Right kidney (tissue), 1 donor: ENCODE results near the gene LAD1.

Experiments
- DNase-seq: peaks from one replicate; pipeline ENCODE4 v3.0.0-alpha.2; 2016

LAD1 gene

DNA sequence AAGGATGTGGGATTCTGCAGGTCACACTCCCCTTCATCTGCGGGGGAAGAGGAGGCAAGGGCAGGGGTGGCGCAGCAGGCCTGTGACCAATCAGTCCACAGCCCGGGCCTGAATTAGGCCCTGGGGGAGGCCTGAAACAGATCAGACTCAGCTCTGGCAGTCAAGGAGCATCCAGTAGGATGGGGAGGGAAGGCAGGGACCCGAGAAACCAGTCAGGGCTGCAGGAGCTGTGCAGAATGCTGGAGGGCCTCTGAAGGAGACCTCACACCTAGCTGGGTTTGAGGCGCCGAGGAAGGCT, 34.4 kb downstream of the LAD1 start:
- DNase-seq = no peak

DNA sequence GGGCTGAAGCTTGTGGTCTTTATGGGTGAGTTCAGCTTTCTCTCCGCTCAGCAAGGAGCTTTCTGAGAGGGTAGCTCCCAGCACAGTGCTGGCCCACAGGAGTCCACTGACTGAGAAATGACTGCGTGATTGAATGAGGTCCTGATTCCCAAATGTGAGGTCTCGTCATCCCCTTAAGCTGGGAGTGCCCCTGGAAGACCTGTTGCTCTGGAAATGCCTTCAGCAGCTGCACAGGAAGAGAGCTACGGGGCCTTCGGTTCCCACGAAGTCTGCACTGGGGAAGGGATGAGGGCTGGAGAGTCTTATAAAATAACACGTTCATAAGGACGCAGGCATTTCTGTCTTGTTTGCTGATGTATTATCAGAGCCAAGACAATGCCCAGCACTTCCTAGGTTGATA, 35.7 kb downstream of the LAD1 start:
- DNase-seq = no peak

DNA sequence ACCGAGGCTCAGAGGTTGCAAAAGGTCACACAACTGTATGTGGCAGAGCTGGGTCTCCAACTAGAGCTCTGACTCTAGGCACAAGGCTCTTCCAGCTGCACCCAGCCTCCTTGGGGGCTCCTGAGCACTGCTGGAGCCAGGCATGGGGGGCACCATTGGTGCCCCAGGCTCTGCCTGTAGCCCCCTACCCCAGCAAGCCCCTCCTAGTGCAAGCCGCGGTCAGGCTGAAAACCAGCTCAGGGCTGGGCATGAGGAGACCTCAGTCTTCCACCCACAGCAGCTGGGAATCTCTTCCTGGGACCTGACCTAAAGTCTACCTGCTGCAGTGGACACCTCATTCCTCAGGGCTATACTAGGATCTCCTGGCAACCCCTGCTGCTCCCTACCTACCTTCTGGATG, 36.2 kb downstream of the LAD1 start:
- DNase-seq = no peak

DNA sequence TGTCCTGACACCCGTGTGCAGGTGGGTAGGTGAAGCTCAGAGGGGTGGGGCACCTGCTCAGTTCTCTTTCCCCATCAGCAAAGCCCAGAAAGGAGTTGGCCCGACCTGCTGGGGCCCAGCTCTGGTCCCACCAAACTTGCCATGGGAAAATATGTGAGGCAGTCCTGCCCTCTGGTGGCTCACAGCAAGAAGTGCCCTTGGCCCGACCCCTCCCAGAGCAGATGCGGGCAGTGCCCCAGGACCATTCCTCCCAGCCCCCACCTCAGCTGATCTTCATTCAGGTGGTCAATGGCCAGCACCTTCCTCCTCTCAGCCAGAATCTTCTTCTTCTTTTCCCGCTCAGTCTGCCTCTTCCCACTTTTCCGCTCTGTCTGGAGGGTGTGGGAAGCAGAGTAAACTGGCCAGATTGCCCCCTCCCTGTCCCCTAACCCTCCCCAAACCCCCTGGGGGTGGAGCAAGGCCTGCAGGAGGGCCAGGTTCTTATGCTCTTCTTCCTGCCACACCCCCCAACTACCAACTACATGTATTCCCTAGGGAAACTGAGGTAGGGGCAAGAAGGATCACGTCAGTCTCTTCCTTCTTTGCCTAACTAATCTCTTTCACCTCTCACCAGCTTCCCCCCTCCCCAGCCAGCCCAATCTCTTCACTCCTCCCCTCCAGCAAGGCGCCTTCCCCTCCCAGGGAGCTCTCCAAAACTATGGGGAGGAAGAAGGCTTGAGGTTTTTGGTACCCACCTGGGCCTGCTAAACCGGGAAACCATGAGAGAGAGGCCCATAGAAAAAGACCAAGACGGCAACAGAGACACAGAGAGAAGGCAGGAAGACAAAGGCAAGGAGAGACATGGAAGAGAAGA, 37.2 kb downstream of the LAD1 start:
- no peak for DNase-seq

DNA sequence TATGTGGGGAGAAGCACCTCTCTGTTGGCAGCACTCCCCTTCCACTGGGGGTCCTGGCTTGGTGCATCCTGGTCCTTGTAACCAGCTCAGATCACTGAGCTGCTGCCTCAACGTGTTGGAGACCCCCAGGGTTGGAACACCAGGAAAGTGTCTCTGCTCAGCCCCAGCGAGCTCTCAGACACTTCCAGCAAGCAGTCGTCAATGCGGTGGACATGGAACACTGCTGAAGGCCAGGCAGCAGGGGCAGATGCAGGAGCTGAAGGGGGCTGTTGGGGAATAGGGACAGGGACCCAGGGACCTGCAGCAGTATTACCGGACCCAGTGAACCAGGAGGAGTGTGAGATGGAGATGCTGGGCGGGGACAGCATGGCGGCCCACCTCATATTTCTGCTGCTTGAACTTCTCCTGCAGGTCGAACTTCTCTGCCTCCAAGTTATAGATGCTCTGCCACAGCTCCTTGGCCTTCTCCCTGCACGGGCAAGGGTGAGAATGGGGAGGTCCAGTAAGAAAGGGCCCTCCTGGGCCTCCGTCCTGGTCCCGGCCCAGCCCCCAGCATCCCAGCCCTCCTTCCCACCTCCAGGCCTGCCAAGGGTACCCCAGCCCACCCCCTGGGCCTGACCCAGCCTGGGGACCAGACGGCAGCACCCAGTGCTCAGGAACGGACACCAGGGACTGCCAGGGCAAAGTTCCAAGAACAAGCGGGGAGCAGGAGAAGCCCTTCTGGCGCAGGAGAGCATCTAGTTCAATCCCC, 38.0 kb downstream of the LAD1 start:
- DNase-seq = no peak

DNA sequence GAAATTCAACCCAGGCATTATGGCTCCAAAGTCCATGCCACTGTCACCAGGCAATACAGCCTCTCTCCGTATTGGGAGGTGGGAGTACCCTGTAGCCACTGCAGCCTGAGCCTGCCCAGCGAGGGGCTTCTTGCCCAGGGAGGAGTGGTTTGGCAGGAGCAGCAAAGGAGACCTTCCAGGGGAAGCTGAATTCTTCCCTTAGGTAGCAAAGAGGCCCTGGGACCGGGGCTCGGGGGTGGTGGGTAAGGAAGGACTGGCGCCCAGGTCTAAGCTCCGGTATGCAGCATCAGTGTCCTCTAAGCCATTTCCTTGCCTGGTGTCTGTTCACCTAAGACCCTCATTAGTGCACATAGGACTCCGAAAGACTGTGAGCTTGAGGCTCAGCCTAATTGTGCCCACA, 38.6 kb downstream of the LAD1 start:
- no peak for DNase-seq

DNA sequence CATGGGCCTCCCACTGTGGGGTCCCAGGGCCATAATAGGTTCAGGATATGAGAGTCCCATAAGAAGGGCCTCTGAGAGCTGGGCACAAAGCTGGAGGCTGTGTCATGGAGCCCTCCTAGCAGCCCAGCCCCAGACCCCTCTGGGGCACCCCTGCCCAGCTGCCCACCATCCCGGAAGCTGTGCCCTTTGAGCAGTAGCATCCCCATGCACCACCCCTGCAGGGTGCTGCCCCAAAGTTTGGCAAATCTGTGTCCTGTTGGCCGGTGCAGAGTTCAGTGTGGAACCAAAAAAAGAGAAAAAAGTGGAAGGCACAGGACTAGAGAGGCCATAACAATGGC, 39.3 kb downstream of the LAD1 start:
- DNase-seq = no peak

DNA sequence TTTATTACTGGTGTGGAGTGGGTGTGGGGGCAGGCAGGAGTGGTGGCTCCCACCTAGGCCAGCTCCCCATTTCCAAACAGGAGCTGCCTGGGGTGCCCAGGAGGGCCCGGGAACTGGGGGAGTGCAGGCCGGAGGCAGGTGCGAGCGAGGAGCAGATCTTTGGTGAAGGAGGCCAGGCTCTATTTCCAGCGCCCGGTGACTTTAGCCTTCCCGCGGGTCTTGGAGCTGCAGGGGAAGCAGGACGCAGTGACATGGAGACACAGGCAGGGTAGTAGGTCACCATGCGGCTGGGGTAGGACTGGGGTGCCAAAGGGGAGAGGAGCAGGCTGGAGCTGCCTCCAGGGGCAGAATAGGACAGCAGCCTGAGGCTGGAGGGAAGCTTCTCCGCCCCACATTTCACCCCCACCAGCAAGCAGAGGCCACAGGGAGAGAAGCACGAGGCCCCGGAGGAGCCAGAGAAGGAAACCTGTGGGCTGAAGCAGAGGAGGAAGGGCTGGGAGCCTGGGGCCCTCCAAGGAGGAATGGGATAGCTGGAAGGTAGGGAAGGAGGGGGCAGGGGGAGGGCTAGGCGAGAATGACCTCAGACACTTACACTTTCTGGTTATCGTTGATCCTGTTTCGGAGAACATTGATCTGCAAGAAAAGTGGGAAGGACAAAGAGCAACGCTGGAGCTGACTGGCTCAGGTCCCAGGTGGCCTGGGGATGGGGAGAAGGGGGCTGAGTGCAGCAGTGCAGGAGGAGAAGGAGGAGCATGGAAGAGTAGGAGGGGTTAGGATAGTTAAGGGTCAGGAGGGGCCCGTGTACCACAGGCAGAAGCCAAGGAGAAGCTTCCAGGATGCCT, 39.9 kb downstream of the LAD1 start:
- no peak for DNase-seq

DNA sequence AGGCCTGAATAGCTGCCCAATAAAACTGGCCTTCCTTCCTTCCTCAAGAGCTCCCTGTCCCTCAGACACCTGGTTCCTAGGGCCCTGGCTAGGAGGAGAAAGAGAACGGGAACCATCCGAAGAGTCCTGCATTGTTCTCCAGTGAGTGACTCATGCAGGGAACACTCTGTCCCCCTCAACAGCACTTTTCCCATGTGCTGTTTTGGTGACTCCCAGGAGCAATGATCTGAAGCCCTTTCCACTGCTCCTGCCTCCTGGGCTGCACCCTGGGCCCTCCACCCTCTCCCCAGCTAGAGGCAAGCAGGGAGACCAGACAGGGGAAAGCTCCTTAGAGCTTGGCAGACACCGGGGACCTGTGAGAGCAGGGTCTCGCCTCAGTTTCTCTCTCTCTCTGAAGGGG, 40.5 kb downstream of the LAD1 start:
- DNase-seq = no peak

DNA sequence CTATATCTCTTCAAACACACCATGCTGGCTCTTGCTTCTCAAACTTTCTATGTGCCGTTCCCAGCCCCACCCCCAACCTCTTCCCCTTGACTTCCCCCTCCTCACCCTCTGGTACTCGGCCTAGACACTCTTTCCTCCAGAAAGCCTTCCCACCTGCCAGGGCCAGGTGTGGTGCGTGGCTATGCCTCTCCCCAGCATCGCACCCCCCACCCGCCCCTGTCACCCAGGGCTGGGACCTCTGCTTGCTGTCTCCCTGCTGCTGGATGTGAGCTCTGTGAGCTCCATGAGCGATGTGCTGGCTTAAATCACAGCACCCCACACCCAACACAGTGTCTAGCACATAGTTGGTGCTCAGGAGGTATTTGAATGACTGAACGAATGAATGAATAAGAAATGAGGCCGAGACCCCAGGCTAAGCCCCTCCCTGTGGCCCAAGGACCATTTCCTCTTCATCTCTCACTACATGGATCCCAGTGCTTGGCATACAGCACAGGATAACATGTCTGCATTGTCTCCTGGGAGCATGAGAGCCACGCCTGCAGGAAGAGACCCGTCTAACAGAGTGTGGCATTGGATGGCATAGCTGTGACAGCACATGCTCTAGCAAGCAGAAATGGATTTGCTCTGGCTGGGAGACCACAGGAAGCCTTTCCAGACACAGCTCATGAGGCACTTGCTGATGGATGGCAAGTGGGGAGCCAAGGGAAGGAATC, 41.3 kb downstream of the LAD1 start:
- no peak for DNase-seq

DNA sequence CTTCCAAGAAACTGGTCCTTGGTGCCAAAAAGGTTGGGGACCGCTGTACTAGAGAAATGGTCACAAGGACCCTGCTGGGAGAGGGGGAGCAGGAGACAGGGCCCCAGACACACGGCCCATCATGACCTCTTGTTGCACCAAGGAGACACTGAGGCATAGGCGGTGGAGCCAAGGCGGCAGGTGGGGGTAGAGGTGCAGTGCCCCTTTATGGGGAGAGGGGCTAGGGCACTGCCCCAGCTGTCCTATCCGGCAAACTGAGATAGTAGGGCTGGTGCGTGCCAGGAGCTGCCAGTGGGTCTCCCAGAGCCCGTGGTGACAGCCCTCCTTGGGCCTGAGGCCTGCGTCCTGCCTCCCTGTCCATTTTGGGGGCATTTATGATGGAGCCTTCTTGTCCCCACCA, 41.9 kb downstream of the LAD1 start:
- no peak for DNase-seq

DNA sequence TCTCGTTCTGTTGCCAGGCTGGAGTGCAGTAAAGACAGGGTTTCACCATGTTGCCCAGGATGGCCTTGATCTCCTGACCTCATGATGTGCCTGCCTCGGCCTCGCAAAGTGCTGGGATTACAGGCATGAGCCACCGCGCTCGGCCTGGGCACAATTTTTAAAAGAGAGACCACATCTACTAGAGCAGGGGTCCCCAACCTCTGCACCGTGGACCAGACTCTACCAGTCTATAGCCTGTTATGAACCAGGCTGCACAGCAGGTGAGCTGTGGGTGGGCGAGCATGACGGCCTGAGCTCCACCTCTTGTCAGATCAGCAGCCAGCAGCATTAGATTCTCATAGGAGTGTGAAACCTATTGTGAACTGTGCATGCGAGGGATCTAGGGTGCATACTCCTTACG, 42.4 kb downstream of the LAD1 start:
- DNase-seq = no peak

DNA sequence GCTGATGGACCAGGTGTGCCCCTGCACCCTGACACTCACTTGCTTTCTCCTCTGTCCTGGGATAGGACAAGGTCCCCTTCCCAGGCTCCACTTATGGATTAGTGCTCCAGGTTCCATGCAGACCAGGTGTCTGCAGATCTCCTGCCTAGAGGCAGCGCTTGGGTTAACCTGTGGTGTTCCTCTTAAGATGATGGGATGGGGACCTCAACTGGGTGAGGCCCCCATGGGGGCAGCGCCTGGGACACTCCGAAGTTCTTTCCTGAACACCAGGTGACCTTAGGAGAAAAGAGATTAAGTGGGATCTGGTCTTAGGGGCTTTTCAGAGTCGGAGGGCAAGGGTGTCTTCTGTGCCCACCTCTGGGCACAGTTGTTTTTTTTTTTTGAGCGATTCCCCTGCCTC, 42.9 kb downstream of the LAD1 start:
- no peak for DNase-seq

DNA sequence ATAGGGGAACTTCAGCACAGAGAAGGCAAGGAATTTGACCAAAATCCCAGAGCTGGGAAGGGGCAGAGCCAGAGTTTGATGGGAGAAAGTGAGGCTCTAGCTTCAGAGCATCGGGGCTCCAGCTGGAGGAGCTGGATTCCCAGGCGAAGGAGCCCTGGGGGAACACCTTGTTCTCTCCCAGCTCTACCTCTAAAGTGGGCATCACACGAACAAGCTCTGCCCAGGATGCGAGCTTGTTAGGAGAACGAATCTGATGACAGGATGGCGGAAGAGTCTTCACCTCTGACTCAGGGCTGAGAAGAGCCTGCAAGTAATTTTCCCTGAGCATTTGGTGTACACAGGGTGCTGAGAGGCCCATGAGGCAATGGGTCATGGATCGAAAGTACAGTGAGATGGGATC, 43.7 kb downstream of the LAD1 start:
- DNase-seq = no peak

DNA sequence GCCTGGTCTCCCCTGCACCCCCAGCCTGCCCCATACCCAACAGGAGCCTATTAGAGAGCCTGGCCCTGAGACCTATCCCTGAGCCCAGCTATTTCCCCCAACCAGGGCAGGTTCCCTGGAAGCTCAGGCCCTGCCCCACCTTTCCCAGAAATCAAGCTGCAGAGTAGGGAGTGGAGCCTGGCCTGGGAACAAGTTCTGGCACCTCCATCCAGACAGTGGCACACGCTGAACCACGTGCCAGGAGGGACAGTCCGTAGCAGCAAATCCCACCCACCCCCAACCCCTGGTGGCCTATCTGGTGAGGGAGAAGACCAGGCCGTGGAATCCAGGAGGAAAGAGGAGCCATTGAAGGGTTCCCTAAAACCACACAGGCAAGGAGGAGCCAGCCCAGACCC, 44.2 kb downstream of the LAD1 start:
- DNase-seq = no peak

DNA sequence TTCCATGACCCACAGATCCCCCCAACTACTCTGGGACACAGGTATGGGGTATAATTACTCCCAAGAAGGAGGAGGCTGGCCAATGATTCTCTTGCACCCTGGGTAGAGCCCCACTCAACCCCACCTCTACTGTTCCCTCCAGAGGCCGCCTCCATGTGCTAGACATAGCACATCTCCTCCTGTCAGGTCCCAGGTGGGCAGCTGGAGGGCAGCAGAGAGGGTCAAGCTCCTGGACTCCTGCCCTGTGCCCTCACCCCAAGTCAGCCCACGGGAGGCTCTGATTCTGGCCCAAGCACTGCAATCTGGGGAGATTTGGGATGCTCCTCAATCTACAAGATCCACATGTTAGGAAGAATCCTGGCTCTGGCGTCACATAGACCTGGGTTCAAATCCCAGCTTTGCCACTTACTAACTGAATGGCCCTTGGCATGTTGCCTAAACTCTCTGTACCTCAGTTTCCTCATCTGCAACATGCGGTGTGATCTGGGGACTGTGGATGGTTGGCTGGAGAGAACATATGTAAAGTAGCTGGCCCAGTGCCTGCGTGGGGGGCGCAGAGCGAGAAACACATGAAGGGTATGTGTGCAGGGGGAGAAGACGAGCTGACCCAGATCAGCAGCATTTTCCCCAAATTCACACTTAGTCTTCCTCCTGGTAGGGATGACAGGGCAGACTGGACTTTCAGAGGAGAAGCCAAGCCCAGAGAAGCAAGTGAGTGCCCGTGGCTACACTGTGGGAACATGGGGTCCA, 44.8 kb downstream of the LAD1 start:
- no peak for DNase-seq

DNA sequence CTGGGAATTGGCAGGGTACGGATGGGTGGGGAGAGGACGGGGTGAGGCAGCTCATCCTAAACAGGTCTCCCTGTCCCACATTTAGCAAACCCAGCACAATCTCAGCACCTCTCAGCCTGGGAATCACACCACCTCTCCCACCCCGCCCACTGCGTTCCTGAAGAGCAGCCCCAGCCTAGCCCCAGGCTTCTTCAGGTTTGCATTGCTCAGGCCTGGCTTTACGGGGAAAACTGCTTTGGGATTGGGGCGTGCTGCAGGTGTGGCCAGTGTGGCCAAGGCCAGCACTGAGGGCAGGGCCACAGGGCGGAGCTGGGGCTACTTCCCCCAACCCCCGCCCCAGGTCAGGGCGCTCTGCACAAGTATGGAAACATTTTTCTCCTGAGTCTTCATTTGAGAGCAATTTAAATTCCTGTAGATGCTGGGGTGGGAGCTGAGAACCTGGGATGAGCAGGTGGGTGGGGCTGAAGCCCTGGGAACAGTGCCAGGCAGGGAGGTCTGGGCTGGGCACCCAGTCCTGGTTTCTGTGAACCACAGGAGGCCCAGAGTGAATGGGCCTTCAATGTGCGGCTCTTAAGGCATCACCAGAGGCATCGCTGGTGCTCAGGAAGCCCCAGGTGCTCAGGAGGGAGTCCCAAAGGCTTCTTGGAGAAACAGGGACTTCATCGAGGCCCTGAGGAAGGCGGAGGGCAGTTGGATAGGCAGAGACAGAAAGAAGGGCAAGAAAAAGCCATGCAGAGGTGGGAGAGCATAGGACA, 45.8 kb downstream of the LAD1 start:
- no peak for DNase-seq

DNA sequence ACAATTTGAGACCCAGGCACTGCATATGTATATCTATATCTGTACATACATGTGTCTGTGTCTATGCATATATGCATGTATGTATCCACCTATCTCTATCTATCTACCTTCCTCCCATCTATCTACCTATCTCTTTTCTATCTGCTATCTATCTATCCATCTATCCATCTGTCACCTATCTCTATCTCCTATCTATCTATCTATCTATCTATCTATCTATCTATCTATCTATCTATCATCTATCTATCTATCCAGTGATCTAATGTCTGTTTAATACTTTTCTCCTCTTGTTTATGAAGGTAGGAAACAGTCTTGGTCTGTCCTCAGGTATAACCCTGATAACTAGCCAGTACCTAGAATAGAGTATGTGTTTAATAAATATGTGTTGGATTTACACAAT, 47.5 kb downstream of the LAD1 start:
- DNase-seq = no peak

DNA sequence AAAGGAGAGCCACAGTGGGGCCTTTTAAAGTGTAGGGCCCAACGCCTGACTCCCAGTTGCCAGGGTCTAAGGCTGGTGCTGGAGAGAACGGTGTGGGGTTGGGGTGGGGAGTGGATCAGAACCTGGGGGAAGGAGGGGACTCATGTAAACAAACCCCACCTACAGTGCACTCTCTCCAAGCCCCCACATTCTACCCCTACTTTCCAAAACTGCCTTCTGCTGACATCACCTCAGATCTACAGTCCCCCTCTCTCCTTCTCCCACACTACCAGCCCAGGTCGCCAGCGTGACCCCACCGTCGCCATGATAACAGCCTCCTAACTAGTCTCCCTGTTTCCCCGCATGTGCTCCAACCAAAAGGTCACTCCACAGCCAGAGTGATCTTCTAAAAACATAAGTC, 48.2 kb downstream of the LAD1 start:
- DNase-seq = no peak

DNA sequence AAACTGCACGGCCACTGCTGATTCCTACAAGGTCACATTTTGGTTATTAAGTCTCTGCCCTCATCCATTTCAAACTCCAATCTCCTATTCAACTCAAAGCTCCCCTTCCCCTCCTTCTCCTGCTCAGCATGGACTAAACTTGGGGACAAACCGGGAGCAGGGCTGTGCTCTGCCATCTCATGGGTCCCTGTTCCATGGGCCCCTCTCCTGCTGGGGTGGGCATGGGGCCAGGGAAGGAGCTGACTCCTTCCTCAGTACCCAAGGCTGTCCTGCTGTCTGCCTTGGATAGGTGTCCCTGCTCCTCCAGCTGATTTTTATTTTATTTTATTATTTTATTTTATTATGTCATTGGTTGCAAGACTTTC, 48.8 kb downstream of the LAD1 start:
- DNase-seq = no peak

DNA sequence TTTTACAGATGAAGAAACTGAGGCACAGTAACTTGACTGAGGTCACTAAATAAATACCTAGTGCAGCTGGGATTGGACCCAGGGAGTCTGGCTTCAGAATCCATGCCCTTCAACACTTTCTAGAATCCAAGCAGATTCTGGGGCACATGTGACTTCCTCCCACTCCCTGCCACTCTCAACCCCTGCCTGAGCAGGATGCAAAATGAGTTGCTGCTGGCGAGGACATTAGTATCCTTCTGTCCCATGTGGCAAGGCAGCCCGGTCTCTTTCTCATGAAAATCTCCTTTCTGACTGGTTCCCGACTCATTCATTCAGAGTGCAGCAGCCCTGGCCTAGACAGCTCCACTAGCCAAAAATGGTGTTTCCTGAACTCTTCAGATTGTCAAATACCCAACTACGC, 50.0 kb downstream of the LAD1 start:
- DNase-seq = no peak

DNA sequence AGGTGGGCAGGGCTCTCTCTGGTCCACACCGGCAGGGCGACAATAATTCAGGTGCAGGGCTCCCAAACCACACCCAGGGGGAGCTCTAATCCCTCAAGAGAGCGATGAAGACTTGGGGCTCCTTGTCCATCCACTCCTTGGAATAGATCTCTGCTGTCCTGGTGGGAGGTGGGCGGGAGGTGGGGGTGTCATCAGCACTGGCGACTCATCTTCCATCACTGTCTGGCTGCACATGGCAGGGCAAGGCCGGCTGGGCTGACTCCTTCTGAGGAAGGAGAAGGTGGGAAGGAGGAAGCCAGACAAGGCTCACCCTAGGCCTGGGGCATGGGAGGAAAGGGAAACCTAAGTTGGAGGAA, 50.9 kb downstream of the LAD1 start:
- DNase-seq = peak; percentile 34
